Eye (tissue), 1 donor: ENCODE results near the gene HES2.
A peak's percentile ranks its signal among the peaks of the same experiment; 100 is the strongest.
"Not testable (repeated sequence)": the region's sequence is repeated elsewhere in the genome, so short reads cannot be mapped to it uniquely, and the experiment has no call there.

Source experiments
- DNase-seq: peaks from one replicate; pipeline ENCODE4 v3.0.0-alpha.2; 2015

HES2 gene

GRCh38 chr1:6435129-6435528 is 15.4 kb upstream of the HES2 start:
- peak; percentile 56 for DNase-seq

- DNase-seq, result peak; percentile 65
These were observed 14.5 kb upstream of the HES2 start for GRCh38 chr1:6434186-6434585.

DNA sequence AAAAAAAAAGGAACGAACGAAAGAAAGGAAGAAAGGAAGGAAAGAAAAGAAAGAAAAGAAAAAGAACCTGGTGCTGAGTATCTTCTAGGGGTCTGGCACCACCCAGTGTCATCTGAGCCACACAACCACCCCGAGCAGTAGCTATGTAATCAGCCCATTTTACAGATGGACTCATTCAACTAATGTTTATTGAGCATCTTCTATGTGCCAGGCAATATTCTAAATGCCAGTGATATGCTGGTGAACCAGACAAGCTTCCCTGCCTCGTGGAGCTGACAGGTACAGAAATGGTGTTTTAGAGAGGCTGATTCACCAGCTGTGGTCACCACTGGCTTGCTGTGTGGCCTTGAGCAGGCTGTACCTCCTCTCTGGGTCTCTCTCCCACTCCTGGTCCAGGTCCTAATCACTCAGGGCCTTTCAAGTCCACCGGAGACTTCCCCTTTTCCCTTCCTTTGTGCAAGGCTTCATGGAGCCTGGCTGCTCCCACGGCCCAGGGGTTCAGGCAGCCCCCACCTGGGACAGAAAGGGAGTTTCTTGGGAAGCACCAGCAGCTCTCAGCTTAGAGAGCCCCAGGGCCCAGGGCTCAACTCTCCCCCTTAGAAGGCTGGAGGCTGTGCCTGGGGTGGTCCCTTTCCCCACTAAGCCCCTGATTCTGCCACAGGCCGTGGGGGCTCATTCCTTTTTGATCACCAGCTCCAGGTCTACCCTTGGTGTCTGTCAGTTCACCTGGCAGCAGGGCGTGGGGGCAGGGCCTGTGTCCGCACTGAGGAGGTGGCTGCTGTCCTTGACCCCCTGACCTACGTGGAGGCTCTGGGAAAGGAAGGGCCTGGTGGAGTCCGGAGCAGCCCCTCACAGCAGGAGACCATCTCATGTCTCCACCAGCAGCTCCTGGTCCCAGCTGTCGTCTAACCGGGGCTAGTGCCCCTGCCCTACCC is 12.2 kb upstream of the HES2 start:
- DNase-seq, result peak; percentile 28

GRCh38 chr1:6429660-6430411 is 10.1 kb upstream of the HES2 start:
- DNase-seq, result not testable (repeated sequence)

DNA sequence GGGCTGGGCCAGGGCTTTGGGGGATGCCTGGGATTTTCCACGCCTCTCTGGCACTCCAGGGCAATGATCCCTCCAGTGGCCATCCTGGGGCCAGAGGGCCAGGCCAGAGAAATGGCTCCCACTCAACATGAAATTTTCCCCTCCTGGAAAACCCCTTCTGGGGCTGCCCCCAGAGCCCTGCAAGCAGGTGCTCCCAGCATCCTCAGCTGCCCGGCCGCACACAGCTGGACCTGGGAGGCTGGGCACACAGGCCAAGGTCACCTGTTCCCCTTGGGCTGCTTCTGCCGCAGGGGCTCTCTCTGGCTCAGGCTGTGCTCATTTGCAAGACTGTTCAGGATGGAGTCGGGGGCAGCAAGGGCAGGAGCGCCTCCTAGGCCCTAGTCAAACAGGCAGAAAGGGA is 8.7 kb upstream of the HES2 start:
- not testable (repeated sequence) for DNase-seq

- DNase-seq, result no peak
These were observed 8.0 kb upstream of the HES2 start for GRCh38 chr1:6427441-6428390.

GRCh38 chr1:6426972-6427350 is 7.2 kb upstream of the HES2 start:
- no peak for DNase-seq

- DNase-seq, result no peak
These were observed 6.7 kb upstream of the HES2 start for GRCh38 chr1:6426277-6426971.

DNA sequence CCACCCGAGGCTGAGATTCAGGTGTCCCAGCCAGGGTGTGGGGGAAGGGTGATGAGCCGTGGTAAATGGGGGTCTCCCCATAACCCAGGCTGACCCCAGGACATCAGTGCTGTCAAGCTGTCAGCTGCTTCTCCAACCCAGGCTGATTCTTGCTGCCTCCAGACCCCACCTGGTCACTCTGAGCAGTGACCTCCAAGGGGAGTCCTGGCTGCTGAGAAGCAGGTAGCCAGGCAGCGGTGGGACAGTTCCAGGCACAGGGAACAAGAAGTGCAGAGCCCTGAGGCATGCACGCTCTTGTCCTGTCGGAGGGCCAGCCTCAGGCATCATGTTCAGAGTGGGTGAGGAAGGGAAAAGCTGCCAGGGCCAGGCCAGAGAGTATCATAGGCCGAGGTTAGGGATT is 5.9 kb upstream of the HES2 start:
- no peak for DNase-seq

DNA sequence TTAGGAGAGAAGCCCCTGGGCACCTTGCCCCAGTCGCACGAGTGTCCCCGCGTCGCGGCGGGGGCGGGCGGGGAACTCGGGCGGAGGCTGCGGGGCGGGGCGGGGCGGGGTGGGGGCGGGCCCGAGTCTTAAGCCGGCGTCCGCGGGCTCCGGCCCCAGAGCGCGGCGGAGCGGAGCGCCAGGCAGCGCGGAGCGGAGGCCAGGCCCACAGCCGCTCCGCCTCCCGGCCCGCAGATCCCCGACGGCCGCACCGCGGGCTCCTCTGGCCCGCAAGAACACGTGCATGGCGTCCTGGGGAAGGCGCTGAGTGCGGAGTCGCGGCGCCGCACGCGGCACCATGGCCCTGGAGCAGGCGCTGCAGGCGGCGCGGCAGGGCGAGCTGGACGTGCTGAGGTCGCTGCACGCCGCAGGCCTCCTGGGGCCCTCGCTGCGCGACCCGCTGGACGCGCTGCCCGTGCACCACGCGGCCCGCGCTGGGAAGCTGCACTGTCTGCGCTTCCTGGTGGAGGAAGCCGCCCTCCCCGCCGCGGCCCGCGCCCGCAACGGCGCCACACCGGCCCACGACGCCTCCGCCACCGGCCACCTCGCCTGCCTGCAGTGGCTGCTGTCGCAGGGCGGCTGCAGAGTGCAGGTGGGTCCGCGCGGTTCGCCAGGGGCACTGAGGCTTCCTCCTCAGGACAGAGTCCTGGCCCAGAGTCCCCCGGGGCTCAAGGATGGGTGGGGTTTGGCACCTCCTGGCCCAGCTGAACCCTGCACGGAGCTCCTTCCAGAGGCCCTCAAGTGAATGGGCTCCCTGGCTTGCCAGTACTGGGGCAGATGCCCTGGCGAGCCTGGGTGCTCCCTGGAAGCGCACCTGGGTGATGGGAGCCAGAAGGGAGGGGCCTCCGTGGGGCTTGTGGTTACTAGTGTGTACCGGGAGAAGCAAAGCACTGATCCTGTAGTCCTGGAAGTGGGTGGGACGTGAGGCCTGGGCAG is 5.2 kb upstream of the HES2 start, which contains the start of gene ESPN:
TSS of gene ESPN (plus strand) at position 158 of the 975 bp plus-strand sequence. CDS start at position 338, 180 bp downstream.
- peak; percentile 41 for DNase-seq

GRCh38 chr1:6424000-6424565 is 4.4 kb upstream of the HES2 start:
- no peak for DNase-seq

- DNase-seq, result peak; percentile 71
These were observed 3.7 kb upstream of the HES2 start for GRCh38 chr1:6423321-6423999.

GRCh38 chr1:6421266-6421665 is 1.5 kb upstream of the HES2 start:
- no peak for DNase-seq

DNA sequence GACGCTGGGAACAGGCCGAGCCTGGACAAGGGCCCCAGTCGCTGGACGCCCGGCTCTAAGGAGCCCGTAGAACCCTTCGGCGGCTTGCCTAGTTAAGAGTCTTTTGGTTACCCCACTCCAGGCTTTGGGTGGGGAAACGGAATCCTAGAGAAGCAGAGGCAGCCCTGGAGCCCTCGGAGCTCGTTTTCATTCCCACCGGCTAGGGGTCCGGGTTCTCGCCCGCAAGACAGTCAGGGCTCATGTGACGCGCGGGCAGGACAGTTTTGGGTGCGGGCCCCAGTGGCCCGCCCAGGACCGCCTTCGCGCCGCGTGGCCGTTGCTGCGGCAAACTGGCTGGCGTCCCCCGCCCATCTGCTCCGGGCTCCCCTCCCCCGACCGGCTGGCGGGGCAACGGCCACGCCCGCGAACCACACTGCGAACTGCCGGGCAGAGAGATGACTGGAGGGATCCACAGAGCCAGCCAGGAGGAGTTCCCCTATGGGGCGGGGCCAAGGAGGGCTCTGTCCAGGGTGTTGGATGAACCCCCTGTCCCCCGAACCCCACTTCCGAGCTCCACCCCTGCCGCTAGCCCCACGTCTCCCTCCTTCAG is 829 bp upstream of the HES2 start:
- DNase-seq, result peak; percentile 53

GRCh38 chr1:6419397-6419803 is 319 bp downstream of the HES2 start:
- DNase-seq, result peak; percentile 60

GRCh38 chr1:6418668-6419396 is 887 bp downstream of the HES2 start:
- peak; percentile 46 for DNase-seq

GRCh38 chr1:6417961-6418667 is 1.6 kb downstream of the HES2 start:
- no peak for DNase-seq

GRCh38 chr1:6416906-6417305 is 2.8 kb downstream of the HES2 start:
- no peak for DNase-seq
